Mucosa of gallbladder (tissue), 1 donor: ENCODE measurements around the gene BAIAP2L1. TPM values are rescaled to one million over a fixed set of nuclear protein-coding genes. Genes with fewer than 3 reads are reported as not detected.
A peak's percentile ranks its signal among the peaks of the same experiment; 100 is the strongest.

ENCODE experiments used
- DNase-seq: peaks from one replicate; pipeline ENCODE4 v3.0.0-alpha.2; 2020; ENCODE audit warnings: low spot score
- total RNA-seq: library from RNA; stranded (reverse); gene quantifications from one replicate; pipeline ENCODE4 v1.2.1, GENCODE V29; 2021
- donor health status: DM: no; HTN: no; CAD: no.

BAIAP2L1 gene
- total RNA-seq, 1 donor from 2014 or later = 55.8 TPM

DNA sequence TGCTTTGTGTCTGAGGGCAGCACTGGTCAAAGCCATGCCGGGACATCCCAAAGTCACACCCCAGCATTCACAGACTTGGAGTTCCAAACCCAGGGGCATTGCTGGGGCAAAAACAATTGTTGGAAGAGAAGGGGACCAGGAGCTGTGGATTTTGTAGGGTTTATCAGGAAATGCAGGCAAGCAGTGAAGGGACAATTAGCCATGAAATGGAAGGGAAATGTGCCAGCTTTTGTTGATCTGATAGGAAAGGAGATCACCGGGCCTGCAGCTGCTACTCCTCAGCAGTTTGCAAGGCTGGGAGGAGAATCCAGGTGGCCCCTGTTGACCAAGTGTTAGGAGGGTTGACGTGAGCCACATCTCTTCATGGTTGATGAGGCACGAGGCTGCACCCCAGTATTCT is 122.0 kb downstream of the BAIAP2L1 start:
- no peak for DNase-seq

GRCh38 chr7:98278408-98278807 is 122.5 kb downstream of the BAIAP2L1 start:
- no peak for DNase-seq

DNA sequence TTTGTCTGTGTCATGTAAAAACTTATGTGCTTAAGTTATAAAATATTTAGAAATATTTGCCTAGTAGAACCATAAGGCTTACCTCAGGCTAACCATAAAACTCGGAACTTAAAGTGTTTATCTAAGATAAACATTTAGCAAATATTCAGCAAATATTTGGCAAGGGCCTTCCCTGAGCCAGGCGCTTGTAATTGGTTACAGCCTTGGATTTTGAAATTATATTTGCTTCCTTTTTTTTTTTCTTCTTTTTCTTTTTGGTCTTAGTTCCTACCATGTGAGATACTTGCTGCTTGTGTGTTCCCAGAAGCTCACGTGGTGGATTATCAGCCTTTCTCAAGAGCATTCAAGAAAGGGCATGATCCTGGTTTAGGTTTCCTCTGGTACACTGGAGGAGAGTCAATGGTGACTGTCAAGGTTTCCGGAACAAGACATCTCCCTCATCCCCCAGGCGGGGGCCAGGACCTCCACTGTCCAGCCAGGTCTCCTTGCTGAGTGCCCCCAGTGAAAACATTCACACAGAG is 124.6 kb downstream of the BAIAP2L1 start:
- DNase-seq = peak; percentile 44

DNA sequence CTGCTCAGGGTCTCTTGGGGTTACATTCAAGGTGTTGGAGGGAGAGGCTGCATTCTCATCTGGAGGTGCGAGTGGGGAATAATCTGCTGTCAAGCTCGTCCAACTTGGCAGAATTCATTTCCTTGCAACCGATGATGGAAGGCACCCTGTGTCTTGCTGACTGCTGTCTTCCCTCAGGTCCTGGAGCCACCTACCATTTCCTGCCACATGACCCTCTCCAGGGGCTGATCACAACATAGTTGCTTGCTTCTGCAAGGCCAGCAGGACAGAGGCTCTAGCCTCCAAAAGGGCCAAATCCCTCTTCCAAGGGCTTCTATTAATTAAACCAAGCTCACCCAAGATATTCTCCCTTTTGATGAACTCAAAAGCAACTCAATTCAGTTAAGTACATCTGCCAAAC is 133.6 kb downstream of the BAIAP2L1 start:
- DNase-seq = no peak

GRCh38 chr7:98266840-98267239 is 134.1 kb downstream of the BAIAP2L1 start:
- no peak for DNase-seq

GRCh38 chr7:98265841-98266271 is 135.0 kb downstream of the BAIAP2L1 start:
- DNase-seq = no peak

DNA sequence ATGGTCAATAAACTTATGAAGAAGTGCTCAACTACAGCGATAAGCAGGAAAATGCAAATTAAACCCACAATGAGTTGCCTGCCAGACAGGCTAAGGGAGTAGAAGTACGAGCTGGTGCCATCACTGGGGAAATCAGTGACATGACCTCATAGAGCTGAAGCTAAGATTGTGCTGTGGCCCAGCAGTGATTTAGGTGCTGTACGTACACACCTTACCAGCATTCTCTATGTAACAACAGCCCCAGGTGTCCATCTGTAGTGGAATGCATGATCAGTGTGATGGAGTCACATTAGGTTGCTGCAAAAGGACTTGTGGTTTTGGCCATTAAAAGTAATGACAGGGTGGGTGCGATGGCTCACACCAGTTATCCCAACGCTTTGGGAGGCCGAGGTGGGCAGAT is 143.2 kb downstream of the BAIAP2L1 start:
- DNase-seq = no peak

- no peak for DNase-seq
Measured at GRCh38 chr7:98256431-98256830, 144.5 kb downstream of the BAIAP2L1 start.

DNA sequence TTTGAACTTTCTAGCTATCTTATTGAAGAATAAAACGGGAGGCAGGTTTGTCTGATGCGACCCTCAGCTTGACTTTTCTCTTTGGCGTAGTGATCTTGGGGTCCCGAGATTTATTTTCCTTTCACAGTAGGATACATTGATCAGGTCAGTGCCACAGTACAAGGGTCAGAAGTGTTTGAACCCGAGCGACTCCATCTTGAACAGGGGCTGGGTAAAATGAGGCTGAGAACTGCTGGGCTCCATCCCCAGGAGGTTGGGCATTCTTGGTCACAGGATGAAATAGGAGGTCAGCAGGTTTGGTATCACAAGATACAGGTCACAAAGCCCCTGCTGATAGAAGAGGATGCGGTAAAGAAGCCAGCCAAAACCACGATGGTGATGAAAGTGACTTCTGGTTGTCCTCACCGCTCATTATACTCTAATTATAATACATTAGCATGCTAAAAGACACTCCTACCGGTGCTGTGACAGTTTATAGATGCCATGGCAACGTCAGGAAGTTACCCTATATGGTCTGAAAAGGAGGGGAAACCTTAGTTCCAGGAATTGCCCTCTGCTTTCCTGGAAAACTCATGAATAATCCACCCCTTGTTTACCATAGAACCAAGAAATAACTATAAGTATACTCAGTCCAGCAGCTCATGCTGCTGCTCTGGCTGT is 145.8 kb downstream of the BAIAP2L1 start:
- DNase-seq = no peak

DNA sequence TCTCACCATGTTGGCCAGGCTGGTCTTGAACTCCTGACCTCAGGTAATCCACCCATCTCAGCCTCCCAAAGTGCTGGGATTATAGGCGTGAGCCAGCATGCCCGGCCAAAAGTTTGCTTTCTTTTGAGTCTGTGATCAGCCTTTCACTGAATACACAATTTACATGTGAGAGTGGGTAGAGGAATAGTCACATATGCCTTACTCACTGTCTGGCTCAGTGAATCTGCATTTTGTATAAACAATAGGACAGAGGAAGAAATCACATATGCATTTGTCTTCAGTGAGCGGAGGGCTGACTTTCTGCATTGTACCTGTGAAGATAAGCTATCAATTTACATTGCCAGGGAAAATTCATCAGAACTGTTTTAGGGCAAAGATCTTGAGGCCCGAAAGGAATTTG is 146.4 kb downstream of the BAIAP2L1 start:
- no peak for DNase-seq

DNA sequence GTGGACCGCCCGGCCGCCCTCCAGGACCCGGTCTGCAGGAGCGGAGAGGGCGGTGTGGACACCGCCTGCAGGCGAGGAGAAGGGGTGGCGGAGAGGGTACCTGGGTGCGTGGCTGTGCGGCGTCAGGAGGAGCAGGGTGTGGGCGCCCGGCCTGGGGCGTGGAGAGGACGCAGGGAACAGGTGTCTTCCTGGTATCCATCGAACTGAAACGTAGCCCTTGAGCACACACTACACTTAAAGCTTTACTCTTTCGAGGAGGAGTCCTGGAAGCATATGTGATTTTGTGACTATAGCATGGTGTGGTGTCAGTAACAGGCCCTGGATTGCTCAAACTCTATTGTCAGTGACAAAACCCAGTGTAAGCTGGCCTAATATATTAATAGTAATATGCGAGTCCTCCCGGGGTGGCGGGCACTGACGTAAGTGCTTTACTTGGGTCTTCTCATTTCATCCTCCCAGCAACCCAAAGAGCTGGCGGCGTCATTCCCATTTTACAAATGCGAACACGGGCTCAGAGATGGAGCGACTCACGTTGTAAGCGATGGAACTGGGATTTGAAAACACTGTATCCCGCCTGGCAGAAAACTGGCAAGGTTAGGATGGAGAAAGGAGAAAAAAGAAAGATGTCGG is 148.3 kb downstream of the BAIAP2L1 start:
- DNase-seq = no peak

DNA sequence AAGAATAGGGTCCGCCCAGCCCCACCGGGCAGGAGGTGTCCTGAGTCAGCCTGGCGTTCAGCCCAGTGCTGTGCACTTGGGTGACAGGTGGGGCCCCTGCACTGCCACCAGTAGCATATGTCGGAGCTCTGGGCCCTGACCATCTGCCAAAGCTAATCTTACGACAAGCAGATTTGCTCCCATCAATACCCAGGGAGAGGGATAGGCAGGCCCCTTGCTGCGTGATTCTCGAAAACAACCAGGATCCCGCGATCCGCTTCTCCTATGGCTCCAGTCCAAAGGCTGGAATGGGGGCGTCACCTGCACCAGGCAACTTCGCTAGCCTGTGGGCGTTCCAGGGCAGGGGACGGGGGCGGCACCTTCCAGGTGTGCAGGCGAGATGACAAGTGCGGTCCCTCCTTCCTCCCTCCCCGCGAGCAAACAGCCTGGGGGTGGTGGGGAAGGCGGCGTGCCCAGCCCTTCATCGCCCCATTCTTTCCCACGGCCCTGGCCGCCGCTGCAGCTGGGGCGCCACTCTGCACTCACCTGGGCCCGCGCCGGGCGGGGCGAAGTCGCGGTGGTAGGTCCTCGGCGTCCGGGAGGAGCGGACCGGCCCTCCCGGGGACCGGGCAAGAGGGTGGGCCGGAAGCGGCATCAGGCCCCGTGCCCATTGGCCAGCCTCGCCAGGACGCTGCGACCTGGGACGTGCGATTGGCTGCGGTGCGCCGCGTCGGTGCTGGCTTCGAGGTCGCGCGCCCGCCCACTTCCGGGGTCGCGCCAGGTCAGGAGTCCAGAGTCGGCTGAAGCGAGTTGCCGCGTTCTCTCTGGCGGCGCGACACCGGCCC is 149.1 kb downstream of the BAIAP2L1 start, which contains the start of gene TECPR1:
TSS of gene TECPR1 (minus strand) at position 632 of the 824 bp plus-strand sequence. CDS start 6,086 bp downstream, outside the sequence.
- DNase-seq = peak; percentile 95

GRCh38 chr7:98251231-98251600 is 149.7 kb downstream of the BAIAP2L1 start:
- no peak for DNase-seq

GRCh38 chr7:98250789-98251188 is 150.1 kb downstream of the BAIAP2L1 start:
- DNase-seq = no peak

GRCh38 chr7:98249106-98249505 is 151.8 kb downstream of the BAIAP2L1 start:
- DNase-seq = no peak

- no peak for DNase-seq
Measured at GRCh38 chr7:98248156-98248555, 152.7 kb downstream of the BAIAP2L1 start.

DNA sequence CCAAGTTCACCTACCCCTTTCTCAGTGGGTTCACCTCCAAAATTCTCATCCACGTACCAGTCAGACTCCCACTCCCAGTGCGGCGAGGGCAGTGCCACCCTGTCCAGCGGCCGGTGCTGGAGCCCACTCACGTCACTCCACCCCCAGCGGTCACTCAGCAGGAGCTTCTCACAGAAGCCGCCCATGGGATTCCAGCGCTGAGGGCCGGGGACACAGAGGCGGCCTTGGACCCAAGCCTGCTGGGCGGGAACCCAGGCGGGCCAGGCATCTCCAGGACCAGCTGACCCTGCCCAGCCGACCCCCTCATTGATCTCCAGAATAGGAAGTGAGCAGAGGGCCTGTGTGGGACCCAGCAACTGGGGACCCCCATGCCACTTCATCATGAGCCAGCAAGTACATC is 156.0 kb downstream of the BAIAP2L1 start:
- no peak for DNase-seq

DNA sequence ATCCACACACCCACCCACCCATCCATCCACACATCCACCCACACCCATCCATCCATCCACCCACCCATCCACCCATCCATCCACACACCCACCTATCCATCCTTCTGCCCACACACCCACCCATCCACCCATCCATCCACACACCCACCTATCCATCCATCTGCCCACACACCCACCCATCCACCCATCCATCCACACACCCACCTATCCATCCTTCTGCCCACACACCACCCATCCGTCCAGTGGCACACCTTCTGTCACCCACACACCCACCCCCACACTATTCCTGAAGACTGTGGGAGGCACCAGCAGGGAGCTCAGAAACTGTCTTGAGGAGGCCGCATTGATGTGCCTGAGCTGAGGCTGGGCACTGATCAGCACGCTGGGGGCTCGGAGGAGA is 158.0 kb downstream of the BAIAP2L1 start:
- no peak for DNase-seq

DNA sequence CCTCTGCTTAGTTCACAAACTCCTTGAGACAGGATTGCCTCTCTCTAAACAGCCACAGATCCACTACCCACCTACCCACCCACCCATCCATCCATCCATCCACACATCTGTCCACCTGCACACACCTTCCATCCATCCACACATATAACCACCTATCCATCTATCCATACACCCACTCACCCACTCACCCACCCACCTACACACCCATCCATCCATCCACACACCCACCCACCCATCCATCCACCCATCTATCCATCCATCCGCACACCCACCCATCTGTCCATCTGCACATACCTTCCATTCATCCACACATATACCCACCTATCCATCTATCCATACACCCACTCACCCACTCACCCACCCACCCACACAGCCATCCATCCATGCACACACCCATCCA is 158.5 kb downstream of the BAIAP2L1 start:
- no peak for DNase-seq

GRCh38 chr7:98241674-98242241 is 159.1 kb downstream of the BAIAP2L1 start:
- no peak for DNase-seq
